Fibroblast of villous mesenchyme (primary cell): ENCODE data around the gene OR5AU1. TPM values are rescaled to one million over a fixed set of nuclear protein-coding genes. Genes with fewer than 3 reads are reported as not detected.

Source experiments
- DNase-seq: peaks from one replicate; pipeline ENCODE4 v3.0.0-alpha.2; 2010; ENCODE audit warnings: low read depth
- H3K4me3 ChIP-seq: 2 replicates; pipeline ENCODE4 v1.5.1; 2011; ENCODE audit warnings: low read depth, mild to moderate bottlenecking, low read length
- total RNA-seq: library from RNA; depleted of rRNA; stranded (reverse); fragments of >200 nt; gene quantifications from 2 replicates; pipeline ENCODE4 v1.2.3, GENCODE V29; 2012
- TF ChIP-seq, protein P1 (sequence below): IDR thresholded peaks from 2 replicates; pipeline ENCODE4 v1.5.1; 2012; ENCODE audit warnings: low read depth, mild to moderate bottlenecking, low read length; ENCODE audit not compliant: insufficient read depth

OR5AU1 gene
- total RNA-seq, 1 donor: not detected

- DNase-seq: no peak
- TF ChIP-seq, protein P1, sequence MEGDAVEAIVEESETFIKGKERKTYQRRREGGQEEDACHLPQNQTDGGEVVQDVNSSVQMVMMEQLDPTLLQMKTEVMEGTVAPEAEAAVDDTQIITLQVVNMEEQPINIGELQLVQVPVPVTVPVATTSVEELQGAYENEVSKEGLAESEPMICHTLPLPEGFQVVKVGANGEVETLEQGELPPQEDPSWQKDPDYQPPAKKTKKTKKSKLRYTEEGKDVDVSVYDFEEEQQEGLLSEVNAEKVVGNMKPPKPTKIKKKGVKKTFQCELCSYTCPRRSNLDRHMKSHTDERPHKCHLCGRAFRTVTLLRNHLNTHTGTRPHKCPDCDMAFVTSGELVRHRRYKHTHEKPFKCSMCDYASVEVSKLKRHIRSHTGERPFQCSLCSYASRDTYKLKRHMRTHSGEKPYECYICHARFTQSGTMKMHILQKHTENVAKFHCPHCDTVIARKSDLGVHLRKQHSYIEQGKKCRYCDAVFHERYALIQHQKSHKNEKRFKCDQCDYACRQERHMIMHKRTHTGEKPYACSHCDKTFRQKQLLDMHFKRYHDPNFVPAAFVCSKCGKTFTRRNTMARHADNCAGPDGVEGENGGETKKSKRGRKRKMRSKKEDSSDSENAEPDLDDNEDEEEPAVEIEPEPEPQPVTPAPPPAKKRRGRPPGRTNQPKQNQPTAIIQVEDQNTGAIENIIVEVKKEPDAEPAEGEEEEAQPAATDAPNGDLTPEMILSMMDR: no peak
- no peak overlapping the region for H3K4me3 ChIP-seq
These were observed 46.0 kb upstream of the OR5AU1 start for GRCh38 chr14:21201732-21202462.

GRCh38 chr14:21200752-21201461, 45.0 kb upstream of the OR5AU1 start:
- no peak for DNase-seq
- TF ChIP-seq, protein P1: no peak
- H3K4me3 ChIP-seq: no peak overlapping the region

GRCh38 chr14:21199611-21200560, 44.0 kb upstream of the OR5AU1 start:
- DNase-seq: no peak
- TF ChIP-seq, protein P1: no peak
- H3K4me3 ChIP-seq: no peak overlapping the region

DNA sequence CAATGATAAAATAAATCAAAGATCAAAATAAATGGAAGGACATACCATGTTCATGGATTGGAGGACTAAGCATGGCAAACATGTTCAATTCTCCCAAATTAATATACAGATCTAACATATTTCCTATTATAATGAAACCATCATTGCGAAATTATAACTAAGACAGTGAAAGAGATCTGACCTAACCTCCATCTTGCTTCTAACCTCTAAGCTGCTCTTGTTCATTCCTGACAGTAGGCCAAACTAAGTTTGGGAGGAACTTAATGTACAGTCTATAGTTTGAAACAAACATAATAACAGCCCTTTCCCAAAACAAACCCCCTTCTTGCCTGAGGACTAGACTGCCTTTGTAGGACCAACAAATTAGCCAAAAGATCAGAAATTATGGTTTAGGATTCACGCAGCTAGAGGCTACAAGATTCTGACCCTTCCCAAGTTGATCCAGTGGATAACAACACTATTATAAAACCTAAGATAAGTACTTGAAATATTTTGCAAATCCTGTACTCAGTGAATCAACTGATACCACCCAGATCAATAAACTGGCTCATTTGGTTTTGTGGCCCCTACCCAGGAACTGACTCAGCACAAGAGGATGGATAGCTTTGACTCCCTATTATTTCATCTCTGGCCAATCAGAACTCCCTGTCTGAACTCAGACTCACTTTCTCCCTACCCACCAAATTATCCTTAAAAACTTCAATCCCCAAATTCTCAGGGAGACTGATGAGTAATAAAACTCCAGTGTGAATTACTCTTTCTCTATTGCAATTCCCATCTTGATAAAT, 41.7 kb upstream of the OR5AU1 start:
- DNase-seq: no peak
- no peak overlapping the region for H3K4me3 ChIP-seq
- TF ChIP-seq, protein P1: no peak

DNA sequence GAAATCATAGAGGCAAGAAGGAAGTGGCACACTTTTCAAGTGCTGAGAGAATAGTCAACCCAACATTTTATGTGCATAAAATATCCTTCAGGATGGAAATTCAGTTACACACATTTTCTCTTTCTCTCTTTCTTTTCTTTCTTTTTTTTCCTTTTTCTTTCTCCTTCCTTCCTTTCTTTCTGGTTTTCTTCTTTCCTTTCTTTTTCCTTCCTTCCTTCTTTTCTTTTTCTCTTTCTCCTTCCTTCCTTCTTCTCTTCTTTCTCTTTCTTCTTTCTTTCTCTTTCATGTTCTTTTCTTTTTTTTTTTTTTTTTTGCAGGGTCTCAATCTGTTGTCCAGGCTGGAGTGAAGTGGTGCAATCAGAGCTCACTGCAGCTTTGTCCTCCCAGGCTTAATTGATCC, 38.7 kb upstream of the OR5AU1 start:
- no peak for DNase-seq
- TF ChIP-seq, protein P1: no peak
- H3K4me3 ChIP-seq: no peak overlapping the region

GRCh38 chr14:21192875-21193535, 37.1 kb upstream of the OR5AU1 start:
- no peak for DNase-seq
- TF ChIP-seq, protein P1: no peak
- H3K4me3 ChIP-seq: no peak overlapping the region
